Measurements from ENCODE around the gene PARD6B. TPM values are rescaled to one million over a fixed set of nuclear protein-coding genes. Genes with fewer than 3 reads are reported as not detected.

PARD6B gene
- total and polyA plus RNA-seq, 2 of the 4 experiments (the other 2 are of a cell fraction): 0.17 to 0.90 TPM

- H2AK9ac ChIP-seq (replicated peaks; ENCODE audit: low read depth, low read length, poor library complexity): peak overlapping the region; percentile 44
- POLR2A ChIA-PET (ENCODE audit: unreplicated experiment): interaction anchor here (0.5 kb wide), 1 partner anchor 9 kb away, joined by 3 read pairs; no protein-coding TSS in a partner anchor
- in situ Hi-C loops (cut with MboI; ENCODE audit: low sequenced_read_pairs): no loop called here
Observed at GRCh38 chr20:50725724-50726005, 5.7 kb upstream of the PARD6B start.

More at GRCh38 chr20:50725724-50726005, 5.7 kb upstream of the PARD6B start:
- DNase-seq: no peak
- Histone ChIP-seq H4K8ac (ENCODE audit: low read depth in 2 of 2, low read length in 2 of 2) (peak overlapping the region in 1 of 2 experiments; percentile 83; a peak in 1 of 4 replicates), H3K56ac (ENCODE audit: extremely low read depth, insufficient read depth, low read length) (no peak overlapping the region), H2BK20ac (ENCODE audit: low read depth, low read length) (peak overlapping the region; percentile 88), H3K4me3 (ENCODE audit: insufficient read depth, low read depth, low read length) (no peak overlapping the region), H3K27me3 (ENCODE audit: control insufficient read depth, insufficient read depth, low read length) (no peaks in the 10 kb centered on the region), H3K79me1 (ENCODE audit: low read depth in 1 of 2, low read length in 2 of 2) (no peaks in the 10 kb centered on the region), H3K23ac (ENCODE audit: low read depth, low read length) (no peak overlapping the region), H4K5ac (ENCODE audit: low read depth, low read length) (peak overlapping the region; percentile 40; the same call in 1 of the 2 replicates), H3K9me1 (ENCODE audit: insufficient read depth, low read length) (peaks cover 27% of the 10 kb centered on the region), H4K20me1 (ENCODE audit: insufficient read depth, low read length) (no peaks in the 10 kb centered on the region), H3K4ac (ENCODE audit: low read depth, low read length) (peak overlapping the region; percentile 80; the same call in 1 of the 2 replicates), H2AFZ (replicated peaks; ENCODE audit: low read length, poor library complexity) (no peak overlapping the region), H3K9ac (ENCODE audit: low read depth, low read length) (no peak overlapping the region), H4K91ac (ENCODE audit: insufficient read depth, low read depth, low read length) (peak overlapping the region; percentile 18; the same call in 1 of the 2 replicates), H3K4me2 (ENCODE audit: low read depth, low read length) (no peak overlapping the region), H2BK5ac (ENCODE audit: low read depth, low read length, poor library complexity, severe bottlenecking) (peak overlapping the region; percentile 56), H2BK120ac (ENCODE audit: low read depth, low read length) (peak overlapping the region; percentile 82), H3K4me1 (ENCODE audit: control insufficient read depth, insufficient read depth, low read length) (peaks cover 16% of the 10 kb centered on the region), H3K14ac (replicated peaks; ENCODE audit: low read depth, low read length) (no peak overlapping the region), H3K18ac (ENCODE audit: low read depth, low read length) (no peak overlapping the region; the same call in 1 of the 2 replicates), H3K9me3 (ENCODE audit: control insufficient read depth, insufficient read depth, low read length) (no peaks in the 10 kb centered on the region), H2BK15ac (ENCODE audit: low read depth, low read length) (peak overlapping the region; percentile 86; the same call in 1 of the 3 replicates), H2AK5ac (ENCODE audit: low read depth, low read length) (peak overlapping the region; percentile 75; the same call in 1 of the 2 replicates), H3K36me3 (ENCODE audit: control insufficient read depth, insufficient read depth, low read length) (no peaks in the 10 kb centered on the region), H3K27ac (ENCODE audit: insufficient read depth, low read length) (no peak overlapping the region; the same call in 1 of the 2 replicates)
- CTCF ChIA-PET: interaction anchor here (0.8 to 1.2 kb wide), 3 partner anchors 9 to 29 kb away, joined by 4 to 6 read pairs (median 4); no protein-coding TSS in a partner anchor
- ATAC-seq (ENCODE audit: low read depth): no peak
- TF ChIP-seq MAFK (IDR thresholded peaks at IDR 0.05; ENCODE audit: low read depth, low read length) (no peak), POLR2A (IDR thresholded peaks at IDR 0.05; ENCODE audit: low read depth, low read length) (no peak), MAZ (IDR thresholded peaks at IDR 0.05; ENCODE audit: borderline replicate concordance, low read depth, low read length) (no peak), FOS (IDR thresholded peaks at IDR 0.05; ENCODE audit: low read depth, low read length) (no peak), CEBPB (IDR thresholded peaks at IDR 0.05; ENCODE audit: low read depth, low read length) (no peak), RAD21 (IDR thresholded peaks at IDR 0.05; ENCODE audit: low read length) (no peak), MXI1 (IDR thresholded peaks at IDR 0.05; ENCODE audit: borderline replicate concordance, low read depth, low read length) (no peak), BHLHE40 (IDR thresholded peaks at IDR 0.05; ENCODE audit: low read depth, low read length) (no peak), RFX5 (IDR thresholded peaks at IDR 0.05; ENCODE audit: low read depth, low read length) (no peak), ELK1 (IDR thresholded peaks at IDR 0.05; ENCODE audit: borderline replicate concordance, low read depth, low read length) (no peak), RCOR1 (IDR thresholded peaks at IDR 0.05; ENCODE audit: insufficient replicate concordance, low read length) (no peak), CHD1 (IDR thresholded peaks at IDR 0.05; ENCODE audit: low read depth, low read length) (no peak), NFE2L2 (IDR thresholded peaks at IDR 0.05; ENCODE audit: low read depth, low read length) (no peak)
- TF ChIP-seq, protein P1, sequence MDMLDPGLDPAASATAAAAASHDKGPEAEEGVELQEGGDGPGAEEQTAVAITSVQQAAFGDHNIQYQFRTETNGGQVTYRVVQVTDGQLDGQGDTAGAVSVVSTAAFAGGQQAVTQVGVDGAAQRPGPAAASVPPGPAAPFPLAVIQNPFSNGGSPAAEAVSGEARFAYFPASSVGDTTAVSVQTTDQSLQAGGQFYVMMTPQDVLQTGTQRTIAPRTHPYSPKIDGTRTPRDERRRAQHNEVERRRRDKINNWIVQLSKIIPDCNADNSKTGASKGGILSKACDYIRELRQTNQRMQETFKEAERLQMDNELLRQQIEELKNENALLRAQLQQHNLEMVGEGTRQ (IDR thresholded peaks at IDR 0.05; ENCODE audit: low read depth, low read length): no peak
- TF ChIP-seq, protein P2, sequence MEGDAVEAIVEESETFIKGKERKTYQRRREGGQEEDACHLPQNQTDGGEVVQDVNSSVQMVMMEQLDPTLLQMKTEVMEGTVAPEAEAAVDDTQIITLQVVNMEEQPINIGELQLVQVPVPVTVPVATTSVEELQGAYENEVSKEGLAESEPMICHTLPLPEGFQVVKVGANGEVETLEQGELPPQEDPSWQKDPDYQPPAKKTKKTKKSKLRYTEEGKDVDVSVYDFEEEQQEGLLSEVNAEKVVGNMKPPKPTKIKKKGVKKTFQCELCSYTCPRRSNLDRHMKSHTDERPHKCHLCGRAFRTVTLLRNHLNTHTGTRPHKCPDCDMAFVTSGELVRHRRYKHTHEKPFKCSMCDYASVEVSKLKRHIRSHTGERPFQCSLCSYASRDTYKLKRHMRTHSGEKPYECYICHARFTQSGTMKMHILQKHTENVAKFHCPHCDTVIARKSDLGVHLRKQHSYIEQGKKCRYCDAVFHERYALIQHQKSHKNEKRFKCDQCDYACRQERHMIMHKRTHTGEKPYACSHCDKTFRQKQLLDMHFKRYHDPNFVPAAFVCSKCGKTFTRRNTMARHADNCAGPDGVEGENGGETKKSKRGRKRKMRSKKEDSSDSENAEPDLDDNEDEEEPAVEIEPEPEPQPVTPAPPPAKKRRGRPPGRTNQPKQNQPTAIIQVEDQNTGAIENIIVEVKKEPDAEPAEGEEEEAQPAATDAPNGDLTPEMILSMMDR (conservative IDR thresholded peaks at IDR 0.05; ENCODE audit: low read depth, low read length): no peak
- no TSS peak for BruUV-seq (replicated peaks)
- 96% methylated on average over 6 of the region's 10 CpGs; no CpG with 5 or more reads in 1 of the 2 experiments for WGBS, 2 experiments (ENCODE audit: extremely low coverage in 2 of 2, insufficient read length in 1 of 2)
- dilution Hi-C loops (cut with HindIII; ENCODE audit: low sequenced_read_pairs, unreplicated experiment): no loop called here
- intact Hi-C loops (cut with micrococcal nuclease): no loop called here
